GM13976 (cell line): ENCODE results near the gene NME1.
"Not testable (repeated sequence)": the region's sequence is repeated elsewhere in the genome, so short reads cannot be mapped to it uniquely, and the experiment has no call there.

Experiments used
- DNase-seq: peaks from one replicate; pipeline ENCODE4 v3.0.0; 2012; ENCODE audit warnings: low spot score
- CTCF ChIP-seq: IDR thresholded peaks from 2 replicates; pipeline ENCODE4 v1.5.1; 2012; ENCODE audit warnings: borderline replicate concordance, mild to moderate bottlenecking; ENCODE audit not compliant: insufficient read depth; ENCODE audit errors: extremely low read depth, missing control alignments, control extremely low read depth
- in situ Hi-C: fragments of 300-500 bp; cut with MboI; formaldehyde crosslinking; loops from one replicate; pipeline ENCODE4 v1.12.0; 2022; ENCODE audit warnings: low sequenced_read_pairs, mixed read lengths, inconsistent platforms; ENCODE audit not compliant: unreplicated experiment

The NME1 gene

GRCh38 chr17:51153210-51154072, at the start of gene NME1:
Gene NME1, plus strand, starts transcription at chr17:51153559. Its CDS starts 2,096 bp downstream, at chr17:51155655.
- peak; percentile 96 for DNase-seq
- in situ Hi-C loops: loop anchor here (5.0 kb wide), 1 partner anchor 151 kb away; no protein-coding TSS in a partner anchor
- peak; percentile 81 for TF ChIP-seq CTCF

DNA sequence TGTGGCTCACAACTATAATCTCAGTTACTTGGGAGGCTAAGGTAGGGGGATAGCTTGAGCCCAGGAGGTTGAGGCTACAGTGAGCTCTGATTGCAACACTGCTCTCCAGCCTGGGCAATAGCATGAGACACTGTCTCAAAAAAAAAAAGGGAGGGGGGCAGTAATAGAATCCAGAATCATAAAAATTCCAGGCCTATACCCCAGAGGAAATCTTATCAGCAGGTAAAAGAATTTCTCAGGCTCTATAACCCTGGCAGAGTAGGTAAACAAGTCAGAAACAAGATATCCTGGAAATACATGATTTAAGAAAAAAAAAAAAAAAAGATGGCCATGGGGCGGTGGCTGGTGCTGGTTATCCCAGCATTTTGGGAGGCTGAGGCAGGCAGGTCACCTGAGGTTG, 45.6 kb upstream of the NME1 start:
- no peak for DNase-seq
- in situ Hi-C loops: no loop called here
- no peak for TF ChIP-seq CTCF

- in situ Hi-C loops, DNase-seq: not testable (repeated sequence)
Observed at GRCh38 chr17:51112303-51113222, 40.8 kb upstream of the NME1 start.

- in situ Hi-C loops: no loop called here
- no peak for DNase-seq
- TF ChIP-seq CTCF: no peak
Observed at GRCh38 chr17:51115179-51115578, 38.2 kb upstream of the NME1 start.

GRCh38 chr17:51118330-51119195, 34.8 kb upstream of the NME1 start:
- DNase-seq: no peak
- in situ Hi-C loops: no loop called here
- TF ChIP-seq CTCF: no peak

DNA sequence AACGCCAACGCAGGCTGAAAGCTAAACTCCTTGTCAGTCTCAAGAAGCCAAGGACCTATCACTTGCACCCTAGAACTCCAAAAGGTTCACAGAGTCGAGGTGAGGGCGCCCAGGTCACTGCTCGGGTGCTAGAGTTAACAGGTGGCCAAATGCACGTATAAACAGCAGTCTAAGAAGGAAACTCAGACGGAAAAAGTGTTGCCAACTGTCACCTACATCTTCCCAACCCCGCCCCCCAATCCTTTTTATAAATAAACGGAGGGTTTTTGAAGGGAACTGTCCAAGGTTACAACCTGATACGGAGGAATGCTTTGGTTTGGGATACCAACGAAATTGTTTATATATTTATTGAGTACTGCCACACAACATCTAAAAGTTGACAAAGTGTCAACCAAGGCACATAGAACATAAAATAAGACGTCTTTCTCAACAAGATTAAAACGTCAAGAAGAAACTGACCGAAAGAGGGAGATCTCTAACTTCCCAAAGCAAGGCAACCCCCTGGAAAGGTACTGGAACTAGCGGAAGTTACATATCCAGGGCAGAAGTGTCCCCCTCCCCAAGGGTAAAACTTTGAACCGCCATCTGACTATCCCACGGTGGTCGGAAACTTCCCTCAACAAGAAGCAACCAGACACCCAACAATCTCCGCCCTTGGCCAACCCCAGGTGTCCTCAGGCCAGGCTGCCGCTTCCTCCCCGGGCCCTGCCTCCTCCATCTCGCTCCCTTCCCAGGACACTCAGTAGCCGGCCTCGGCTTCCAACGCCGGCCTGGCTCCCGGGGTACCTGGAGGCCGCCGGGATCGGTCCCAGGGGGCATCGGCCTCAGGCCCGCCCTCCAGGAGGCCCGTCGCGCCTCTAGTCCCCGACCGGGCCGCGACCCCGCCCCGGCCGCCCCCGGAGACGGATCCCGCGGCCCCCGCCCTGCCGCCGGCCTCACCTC, 33.7 kb upstream of the NME1 start:
- in situ Hi-C loops: no loop called here
- DNase-seq: peak; percentile 58
- no peak for TF ChIP-seq CTCF
